ENCODE results near the gene SIN3B. TPM values are rescaled to one million over a fixed set of nuclear protein-coding genes. Genes with fewer than 3 reads are reported as not detected.

Gene SIN3B
- total and polyA plus RNA-seq, 9 of the 15 experiments (the other 6 are each of a cell fraction or from before 2014, with no cell fraction given) = 0.51 to 34.2 (median 14.3) TPM

DNA sequence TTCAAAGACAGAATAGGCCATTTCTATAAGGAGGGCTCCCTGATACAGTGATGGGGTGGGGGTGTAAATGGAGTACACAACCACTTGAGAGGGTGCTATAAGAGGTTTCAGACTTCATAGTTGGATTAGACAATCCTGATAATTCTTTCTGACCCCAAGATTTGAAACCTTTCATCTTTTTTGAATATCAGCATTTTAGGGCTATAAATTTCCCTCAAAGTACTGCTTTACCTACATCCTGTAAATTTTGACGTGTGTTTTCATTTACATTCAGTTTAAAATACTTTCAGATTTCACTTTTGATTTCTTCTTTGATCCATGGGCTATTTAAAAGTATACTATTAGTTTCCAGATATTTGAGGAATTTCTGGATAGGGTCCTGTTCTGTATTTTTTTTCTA, 40.0 kb upstream of the SIN3B start:
- CTCF ChIA-PET (ENCODE audit: low intra/inter-chr PET ratio) = no interaction called here
- ATAC-seq = no peak
- in situ Hi-C loops (cut with MboI) = no loop called here

GRCh38 chr19:16790051-16790450, 39.1 kb upstream of the SIN3B start:
- Histone ChIP-seq H3K79me2 (ENCODE audit: control insufficient read depth, insufficient read depth, low read length) (no peaks in the 10 kb centered on the region), H3K4me3 (no peak overlapping the region), H3K9ac (ENCODE audit: insufficient read depth in 1 of 2, low read depth in 2 of 2, low read length in 2 of 2) (no peak overlapping the region), H4K20me1 (replicated peaks; ENCODE audit: control insufficient read depth, insufficient read depth, low read length) (no peaks in the 10 kb centered on the region), H3K4me2 (ENCODE audit: insufficient read depth, low read length) (no peak overlapping the region), H3K36me3 (ENCODE audit: control insufficient read depth, insufficient read depth, low read length) (no peaks in the 10 kb centered on the region), H3K9me1 (ENCODE audit: control insufficient read depth, insufficient read depth, low read length) (no peaks in the 10 kb centered on the region), H3K9me3 (replicated peaks; ENCODE audit: control insufficient read depth, insufficient read depth, low read depth, low read length) (no peaks in the 10 kb centered on the region), H3K27me3 (ENCODE audit: control insufficient read depth in 2 of 2, insufficient read depth in 2 of 2, low read length in 2 of 2) (peaks cover 3 to 15% of the 10 kb centered on the region in 2 experiments), H2AFZ (ENCODE audit: low read depth, low read length) (no peak overlapping the region), H3K27ac (ENCODE audit: extremely low read depth, low read depth, low read length) (no peak overlapping the region), H3K4me1 (replicated peaks in 1 of 2; ENCODE audit: control insufficient read depth in 2 of 2, insufficient read depth in 2 of 2, low read length in 2 of 2) (no peaks in the 10 kb centered on the region)
- ChIA-PET POLR2A (interaction anchor here (0.7 kb wide), 1 partner anchor 10 kb away, joined by 3 read pairs; no protein-coding TSS in a partner anchor), CTCF (ENCODE audit: low intra/inter-chr PET ratio) (no interaction called here)
- BruUV-seq (replicated peaks) = no TSS peak
- DNase-seq (ENCODE audit: extremely low read depth in 1 of 4, low spot score in 3 of 4) = no peak
- FAIRE-seq = no peak
- intact Hi-C loops (cut with micrococcal nuclease) = no loop called here
- whole genome bisulfite sequencing (ENCODE audit: insufficient coverage, low coverage, missing lambda C conversion rate) = 0% methylated on average over 1 of the region's 1 CpG
- ATAC-seq = no peak
- in situ Hi-C loops (cut with MboI) = no loop called here
- TF ChIP-seq TRIM24 (IDR thresholded peaks at IDR 0.05) (no peak), NR3C1 (CRISPR knock-in tag; IDR thresholded peaks at IDR 0.05) (no peak), ZKSCAN8 (CRISPR knock-in tag; IDR thresholded peaks at IDR 0.05) (no peak), COPS2 (conservative IDR thresholded peaks at IDR 0.05) (no peak), RBBP5 (IDR thresholded peaks at IDR 0.05; ENCODE audit: borderline replicate concordance, insufficient read depth, low read length, poor library complexity, severe bottlenecking) (no peak), ZNF184 (CRISPR knock-in tag; IDR thresholded peaks at IDR 0.05) (no peak), ZBED1 (IDR thresholded peaks at IDR 0.05) (no peak), ZNF140 (CRISPR knock-in tag; IDR thresholded peaks at IDR 0.05) (no peak), PRPF4 (IDR thresholded peaks at IDR 0.05; ENCODE audit: insufficient read depth, low read depth, low read length, poor library complexity, severe bottlenecking) (no peak), SIX5 (IDR thresholded peaks at IDR 0.05; ENCODE audit: borderline replicate concordance in 1 of 2, insufficient read depth in 1 of 2, low read depth in 1 of 2, low read length in 2 of 2) (no peak), HDAC6 (IDR thresholded peaks at IDR 0.05; ENCODE audit: low read depth, low read length) (no peak), KDM1A (IDR thresholded peaks at IDR 0.05) (no peak), TCF7 (IDR thresholded peaks at IDR 0.05; ENCODE audit: borderline replicate concordance) (no peak), CCNT2 (IDR thresholded peaks at IDR 0.05; ENCODE audit: borderline replicate concordance, extremely low read depth, insufficient read length, low read depth, low read length) (no peak), ZNF347 (CRISPR knock-in tag; IDR thresholded peaks at IDR 0.05; ENCODE audit: low read depth) (no peak), ILK (tag; IDR thresholded peaks at IDR 0.05; ENCODE audit: borderline replicate concordance, low read depth) (no peak), ARID1B (IDR thresholded peaks at IDR 0.05) (no peak)

More for the DNA sequence above, 40.0 kb upstream of the SIN3B start:
- H2AFZ ChIP-seq (ENCODE audit: low read depth, low read length) = no peak overlapping the region
- no peak overlapping the region for H3K4me2 ChIP-seq (ENCODE audit: insufficient read depth, low read length)
- no peaks in the 10 kb centered on the region for H3K79me2 ChIP-seq (ENCODE audit: control insufficient read depth, insufficient read depth, low read length)
- H4K20me1 ChIP-seq (replicated peaks; ENCODE audit: control insufficient read depth, insufficient read depth, low read length) = no peaks in the 10 kb centered on the region
- H3K9ac ChIP-seq (ENCODE audit: insufficient read depth in 1 of 2, low read depth in 2 of 2, low read length in 2 of 2) = no peak overlapping the region
- no peaks in the 10 kb centered on the region for H3K4me1 ChIP-seq (replicated peaks in 1 of 2; ENCODE audit: control insufficient read depth in 2 of 2, insufficient read depth in 2 of 2, low read length in 2 of 2)
- no peaks in the 10 kb centered on the region for H3K9me3 ChIP-seq (replicated peaks; ENCODE audit: control insufficient read depth, insufficient read depth, low read depth, low read length)
- 7% methylated on average over 1 of the region's 1 CpG for WGBS (ENCODE audit: insufficient coverage, low coverage, missing lambda C conversion rate)
- BruUV-seq (replicated peaks) = no TSS peak
- H3K27me3 ChIP-seq (ENCODE audit: control insufficient read depth in 2 of 2, insufficient read depth in 2 of 2, low read length in 2 of 2) = peaks cover 3 to 24% of the 10 kb centered on the region in 2 experiments
- DNase-seq (ENCODE audit: extremely low read depth in 1 of 4, low spot score in 3 of 4) (no peak), FAIRE-seq (no peak)
- no peak overlapping the region for H3K4me3 ChIP-seq
- no peaks in the 10 kb centered on the region for H3K36me3 ChIP-seq (ENCODE audit: control insufficient read depth, insufficient read depth, low read length)
- H3K27ac ChIP-seq (ENCODE audit: extremely low read depth, low read depth, low read length) = no peak overlapping the region
- POLR2A ChIA-PET = interaction anchor here (0.7 kb wide), 1 partner anchor 9 kb away, joined by 3 read pairs; no protein-coding TSS in a partner anchor
- TF ChIP-seq RBM25 (IDR thresholded peaks at IDR 0.05; ENCODE audit: low read depth, low read length, severe bottlenecking) (peak; percentile 50), C11orf30 (IDR thresholded peaks at IDR 0.05; ENCODE audit: low read depth) (peak; percentile 32), ZNF316 (IDR thresholded peaks at IDR 0.05) (peak; percentile 32; the same call in 1 of the 2 replicates), L3MBTL2 (IDR thresholded peaks at IDR 0.05) (no peak), ETV5 (CRISPR knock-in tag; IDR thresholded peaks at IDR 0.05; ENCODE audit: low read depth) (no peak), FOXA1 (IDR thresholded peaks at IDR 0.05; ENCODE audit: borderline replicate concordance) (no peak)
- no peaks in the 10 kb centered on the region for H3K9me1 ChIP-seq (ENCODE audit: control insufficient read depth, insufficient read depth, low read length)
- intact Hi-C loops (cut with micrococcal nuclease) = no loop called here
